LNCAP (cell line): ENCODE data around the gene NTHL1.

Source experiments
- TF ChIP-seq, protein P1 (sequence below): fragments of 450-650 bp; IDR thresholded peaks from 2 replicates; pipeline ENCODE4 v1.5.1; 2017; ENCODE audit warnings: mild to moderate bottlenecking

NTHL1 gene

DNA sequence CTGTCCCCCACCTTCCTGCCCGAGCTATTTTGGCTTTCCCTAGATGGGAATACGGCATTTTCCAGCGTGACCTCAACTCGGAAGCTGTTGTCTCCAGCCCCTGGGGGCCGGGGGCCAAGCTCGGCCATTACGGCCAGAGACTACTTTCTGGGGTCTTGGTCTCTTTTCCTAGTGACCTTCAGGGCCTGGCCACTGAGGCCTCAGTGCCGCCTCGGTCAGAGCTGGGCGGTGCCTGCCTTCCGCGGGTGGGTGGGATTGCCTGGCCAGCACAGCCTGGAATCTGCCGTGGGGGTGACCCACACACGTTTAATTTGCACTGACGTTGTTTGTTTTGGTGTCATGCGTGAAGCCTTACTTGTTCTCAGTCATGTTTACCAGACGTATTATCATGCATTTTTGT, 29.4 kb upstream of the NTHL1 start:
- TF ChIP-seq, protein P1, sequence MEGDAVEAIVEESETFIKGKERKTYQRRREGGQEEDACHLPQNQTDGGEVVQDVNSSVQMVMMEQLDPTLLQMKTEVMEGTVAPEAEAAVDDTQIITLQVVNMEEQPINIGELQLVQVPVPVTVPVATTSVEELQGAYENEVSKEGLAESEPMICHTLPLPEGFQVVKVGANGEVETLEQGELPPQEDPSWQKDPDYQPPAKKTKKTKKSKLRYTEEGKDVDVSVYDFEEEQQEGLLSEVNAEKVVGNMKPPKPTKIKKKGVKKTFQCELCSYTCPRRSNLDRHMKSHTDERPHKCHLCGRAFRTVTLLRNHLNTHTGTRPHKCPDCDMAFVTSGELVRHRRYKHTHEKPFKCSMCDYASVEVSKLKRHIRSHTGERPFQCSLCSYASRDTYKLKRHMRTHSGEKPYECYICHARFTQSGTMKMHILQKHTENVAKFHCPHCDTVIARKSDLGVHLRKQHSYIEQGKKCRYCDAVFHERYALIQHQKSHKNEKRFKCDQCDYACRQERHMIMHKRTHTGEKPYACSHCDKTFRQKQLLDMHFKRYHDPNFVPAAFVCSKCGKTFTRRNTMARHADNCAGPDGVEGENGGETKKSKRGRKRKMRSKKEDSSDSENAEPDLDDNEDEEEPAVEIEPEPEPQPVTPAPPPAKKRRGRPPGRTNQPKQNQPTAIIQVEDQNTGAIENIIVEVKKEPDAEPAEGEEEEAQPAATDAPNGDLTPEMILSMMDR: no peak

DNA sequence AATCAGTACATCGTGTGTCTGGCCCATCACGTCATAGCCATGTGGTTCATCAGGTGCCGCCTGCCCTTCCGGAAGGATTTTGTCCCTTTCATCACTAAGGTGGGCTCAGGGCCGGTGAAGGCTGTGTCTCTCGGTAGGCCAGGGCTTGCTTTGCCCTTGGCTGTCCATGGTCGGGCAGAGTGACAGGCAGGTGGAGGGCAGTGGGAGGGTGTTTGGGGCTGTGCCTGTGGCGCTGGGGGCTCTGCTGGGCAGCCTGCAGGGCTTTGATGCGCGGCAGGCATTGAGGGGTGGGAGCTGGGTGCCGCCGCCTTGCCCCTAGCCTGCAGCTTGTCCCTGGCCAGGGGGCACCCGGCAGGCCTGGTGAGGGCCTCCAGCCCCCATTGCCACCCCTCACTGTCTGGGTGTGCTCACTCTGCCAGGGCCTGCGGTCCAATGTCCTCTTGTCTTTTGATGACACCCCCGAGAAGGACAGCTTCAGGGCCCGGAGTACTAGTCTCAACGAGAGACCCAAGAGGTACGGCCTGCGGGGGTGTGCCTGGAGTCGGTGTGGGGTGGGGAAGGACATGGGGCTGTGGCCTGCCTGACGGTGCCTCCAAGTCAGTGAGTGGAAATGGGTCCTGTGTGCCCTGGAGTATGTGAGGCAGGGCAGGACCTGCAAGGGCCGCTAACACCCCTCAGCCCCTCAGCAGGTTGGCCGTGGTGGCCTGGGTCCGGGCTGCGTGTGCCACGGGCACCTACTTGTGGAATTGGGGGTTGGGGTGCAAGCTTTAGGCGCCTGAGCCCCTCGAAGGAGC, 28.6 kb upstream of the NTHL1 start:
- TF ChIP-seq, protein P1: no peak

DNA sequence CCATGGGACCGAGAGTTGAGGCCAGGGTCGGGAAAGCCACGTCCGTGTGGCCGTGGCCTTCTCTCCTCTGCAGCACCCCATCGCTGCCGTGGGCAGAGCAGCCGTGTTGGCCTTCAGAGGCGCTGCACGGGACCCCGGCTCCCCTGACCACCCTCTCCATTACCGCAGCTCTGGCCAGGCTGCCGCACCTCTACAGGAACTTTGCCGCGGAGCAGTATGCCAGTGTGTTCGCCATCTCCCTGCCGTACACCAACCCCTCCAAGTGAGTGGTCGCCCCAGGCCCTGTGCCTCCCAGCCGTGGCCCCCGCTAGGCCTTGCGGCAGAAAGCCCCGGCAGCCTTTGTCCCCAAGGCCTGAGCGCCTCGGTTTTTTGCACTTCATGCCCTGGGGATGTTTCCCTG, 28.0 kb upstream of the NTHL1 start:
- TF ChIP-seq, protein P1: no peak

GRCh38 chr16:2074071-2074470, 26.4 kb upstream of the NTHL1 start:
- TF ChIP-seq, protein P1: no peak

DNA sequence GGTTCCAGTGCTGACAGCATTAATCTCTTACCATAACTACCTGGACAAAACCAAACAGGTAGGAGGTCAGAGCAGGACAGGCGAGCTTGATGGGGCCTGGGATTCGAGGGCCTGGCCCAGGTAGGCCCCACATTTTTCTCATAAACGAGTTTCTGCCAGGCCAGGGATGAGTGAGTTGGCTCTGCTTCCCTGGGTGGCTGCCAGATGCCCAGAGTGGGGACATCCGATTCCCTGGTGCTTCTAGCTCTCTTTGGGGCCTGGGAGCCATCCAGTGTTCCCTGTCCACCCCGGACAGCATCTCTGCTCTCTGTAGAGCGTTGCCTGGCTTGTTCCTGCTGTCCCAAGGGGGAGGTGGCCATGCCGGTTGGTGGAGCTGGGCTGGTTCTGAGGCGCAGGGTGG, 25.3 kb upstream of the NTHL1 start:
- TF ChIP-seq, protein P1: no peak

DNA sequence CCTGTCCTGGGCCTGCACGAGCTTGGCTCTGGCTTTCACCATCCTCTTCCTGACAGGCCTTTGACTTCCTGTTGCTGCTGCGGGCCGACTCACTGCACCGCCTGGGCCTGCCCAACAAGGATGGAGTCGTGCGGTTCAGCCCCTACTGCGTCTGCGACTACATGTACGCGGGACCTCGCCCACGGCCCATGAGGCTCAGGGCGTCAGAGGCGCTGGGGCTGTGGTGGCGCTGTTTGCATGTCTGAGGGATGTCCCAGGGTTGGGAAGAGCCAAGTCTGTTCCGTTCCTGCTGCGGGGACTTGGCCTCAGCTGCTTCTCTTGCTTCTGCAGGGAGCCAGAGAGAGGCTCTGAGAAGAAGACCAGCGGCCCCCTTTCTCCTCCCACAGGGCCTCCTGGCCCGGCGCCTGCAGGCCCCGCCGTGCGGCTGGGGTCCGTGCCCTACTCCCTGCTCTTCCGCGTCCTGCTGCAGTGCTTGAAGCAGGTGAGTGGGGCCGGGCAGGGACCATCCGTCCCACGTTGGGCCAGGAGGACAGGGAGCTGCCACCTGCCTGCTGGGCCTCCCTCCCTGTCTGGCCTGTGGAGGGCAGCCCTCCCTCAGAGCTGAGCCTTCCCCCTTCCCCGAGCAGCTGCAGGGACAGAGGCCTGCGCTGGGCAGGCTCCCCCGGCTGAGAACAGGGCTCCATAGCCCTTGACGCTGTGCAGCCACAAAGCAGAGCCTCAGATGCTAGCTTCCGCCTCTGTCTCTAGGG, 24.0 kb upstream of the NTHL1 start:
- TF ChIP-seq, protein P1: no peak

GRCh38 chr16:2070576-2071453, 23.2 kb upstream of the NTHL1 start:
- TF ChIP-seq, protein P1: no peak
